Measurements from ENCODE around the gene PPP1R18. TPM values are rescaled to one million over a fixed set of nuclear protein-coding genes. Genes with fewer than 3 reads are reported as not detected.
A peak's percentile ranks its signal among the peaks of the same experiment; 100 is the strongest.
"Not testable (repeated sequence)": the region's sequence is repeated elsewhere in the genome, so short reads cannot be mapped to it uniquely, and the experiment has no call there.

Gene PPP1R18
- total RNA-seq, 1 donor from 2014 or later = 44.0 TPM

- FAIRE-seq (no peak), DNase-seq (ENCODE audit: low spot score in 2 of 2) (peak in 1 of 2 donors; percentile 48)
Measured at GRCh38 chr6:30720738-30721197, 34.3 kb upstream of the PPP1R18 start.

- DNase-seq (ENCODE audit: low spot score in 2 of 2) (peak; percentile 86 to 89), FAIRE-seq (no peak)
Measured at GRCh38 chr6:30719791-30720737, 33.6 kb upstream of the PPP1R18 start, which contains the start of gene TUBB. Gene TUBB, plus strand, starts transcription at chr6:30720352. Its CDS starts 155 bp downstream, at chr6:30720507.

GRCh38 chr6:30719356-30719755 lies 32.9 kb upstream of the PPP1R18 start:
- FAIRE-seq (no peak), DNase-seq (ENCODE audit: low spot score in 2 of 2) (no peak)

- FAIRE-seq; DNase-seq (ENCODE audit: low spot score in 2 of 2): not testable (repeated sequence)
Measured at GRCh38 chr6:30717845-30718720, 31.6 kb upstream of the PPP1R18 start.

GRCh38 chr6:30717129-30717844 lies 30.8 kb upstream of the PPP1R18 start, which contains the start of gene MDC1:
Gene MDC1, minus strand, starts transcription at chr6:30717281. Its CDS starts 2,106 bp downstream, at chr6:30715175.
- FAIRE-seq (peak; percentile 84), DNase-seq (ENCODE audit: low spot score in 2 of 2) (peak; percentile 83 to 90)

- DNase-seq (ENCODE audit: low spot score in 2 of 2) (no peak), FAIRE-seq (no peak)
Measured at GRCh38 chr6:30716879-30717128, 30.4 kb upstream of the PPP1R18 start.

GRCh38 chr6:30714263-30714662 lies 27.8 kb upstream of the PPP1R18 start:
- no peak for DNase-seq (ENCODE audit: low spot score in 2 of 2)

GRCh38 chr6:30712441-30712945 lies 26.0 kb upstream of the PPP1R18 start:
- DNase-seq (ENCODE audit: low spot score in 2 of 2) = no peak
- FAIRE-seq = no peak

More at GRCh38 chr6:30714263-30714662, 27.8 kb upstream of the PPP1R18 start:
- no peak for FAIRE-seq

- DNase-seq (ENCODE audit: low spot score in 2 of 2) (no peak), FAIRE-seq (no peak)
Measured at GRCh38 chr6:30711758-30712380, 25.4 kb upstream of the PPP1R18 start.

GRCh38 chr6:30709101-30709868 lies 22.8 kb upstream of the PPP1R18 start:
- FAIRE-seq = no peak

GRCh38 chr6:30707281-30707850 lies 20.9 kb upstream of the PPP1R18 start:
- FAIRE-seq (no peak), DNase-seq (ENCODE audit: low spot score in 2 of 2) (no peak)

More at GRCh38 chr6:30709101-30709868, 22.8 kb upstream of the PPP1R18 start:
- DNase-seq (ENCODE audit: low spot score in 2 of 2) = no peak

- FAIRE-seq (no peak), DNase-seq (ENCODE audit: low spot score in 2 of 2) (no peak)
Measured at GRCh38 chr6:30705620-30706019, 19.2 kb upstream of the PPP1R18 start.

GRCh38 chr6:30703821-30704220 lies 17.4 kb upstream of the PPP1R18 start:
- DNase-seq (ENCODE audit: low spot score in 2 of 2) = no peak

GRCh38 chr6:30703011-30703410 lies 16.6 kb upstream of the PPP1R18 start:
- FAIRE-seq (no peak), DNase-seq (ENCODE audit: low spot score in 2 of 2) (no peak)

More at GRCh38 chr6:30703821-30704220, 17.4 kb upstream of the PPP1R18 start:
- FAIRE-seq = no peak

GRCh38 chr6:30700340-30700739 lies 13.9 kb upstream of the PPP1R18 start:
- FAIRE-seq = no peak
- no peak for DNase-seq (ENCODE audit: low spot score in 2 of 2)

GRCh38 chr6:30696432-30696831 lies 10.0 kb upstream of the PPP1R18 start:
- DNase-seq (ENCODE audit: low spot score in 2 of 2) = no peak
- no peak for FAIRE-seq

- FAIRE-seq (no peak), DNase-seq (ENCODE audit: low spot score in 2 of 2) (no peak)
Measured at GRCh38 chr6:30691208-30691847, 4.9 kb upstream of the PPP1R18 start.

Measured in frontal cortex (tissue), 4 donors.